ENCODE results near the gene UBQLN4. TPM values are rescaled to one million over a fixed set of nuclear protein-coding genes. Genes with fewer than 3 reads are reported as not detected.

Gene UBQLN4
- total and polyA plus RNA-seq, 4 donors = 7.4 to 17.8 (median 11.3) TPM

DNA sequence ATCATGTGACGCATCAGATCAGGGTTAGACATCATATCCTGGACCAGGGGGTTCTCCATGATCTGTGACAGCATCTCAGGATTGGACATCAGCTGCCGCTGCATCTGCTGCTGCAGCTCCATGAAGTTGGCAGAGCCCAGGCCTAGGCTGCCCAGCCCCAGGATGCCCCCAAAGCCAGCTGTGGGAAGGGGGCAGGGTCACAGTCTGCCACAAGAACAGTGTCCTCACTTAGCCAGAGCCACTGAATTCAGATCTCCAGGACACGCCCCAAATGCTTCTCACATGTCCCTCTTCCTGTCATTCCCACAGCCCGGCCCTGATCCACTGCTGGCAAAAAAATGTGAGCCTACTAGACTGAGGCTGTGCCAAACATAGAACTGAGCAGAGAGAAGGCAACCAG lies 3.2 kb downstream of the UBQLN4 start:
- no peak for TF ChIP-seq HNF4G (IDR thresholded peaks at IDR 0.05)
- TF ChIP-seq HNF4A (conservative IDR thresholded peaks at IDR 0.05) = no peak
- no peak for TF ChIP-seq FOXA1 (IDR thresholded peaks at IDR 0.05)
- no peak for TF ChIP-seq SP1 (IDR thresholded peaks at IDR 0.05)
- no peak for TF ChIP-seq FOXA2 (IDR thresholded peaks at IDR 0.05)
- TF ChIP-seq RAD21 (IDR thresholded peaks at IDR 0.05) = no peak
- TF ChIP-seq, protein P1, sequence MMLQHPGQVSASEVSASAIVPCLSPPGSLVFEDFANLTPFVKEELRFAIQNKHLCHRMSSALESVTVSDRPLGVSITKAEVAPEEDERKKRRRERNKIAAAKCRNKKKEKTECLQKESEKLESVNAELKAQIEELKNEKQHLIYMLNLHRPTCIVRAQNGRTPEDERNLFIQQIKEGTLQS (IDR thresholded peaks at IDR 0.05) = no peak
- no peak for TF ChIP-seq TAF1 (conservative IDR thresholded peaks at IDR 0.05)
- no peak for TF ChIP-seq GABPA (IDR thresholded peaks at IDR 0.05 in 1 of 2, conservative IDR thresholded peaks at IDR 0.05 in 1 of 2)
- TF ChIP-seq, protein P2, sequence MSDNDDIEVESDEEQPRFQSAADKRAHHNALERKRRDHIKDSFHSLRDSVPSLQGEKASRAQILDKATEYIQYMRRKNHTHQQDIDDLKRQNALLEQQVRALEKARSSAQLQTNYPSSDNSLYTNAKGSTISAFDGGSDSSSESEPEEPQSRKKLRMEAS (IDR thresholded peaks at IDR 0.05) = no peak
- no peak for TF ChIP-seq EGR1 (IDR thresholded peaks at IDR 0.05; ENCODE audit: low read depth in 2 of 2)
- TF ChIP-seq NR2F2 (IDR thresholded peaks at IDR 0.05) = no peak
- WGBS = 91% methylated on average over 4 of the region's 4 CpGs
- Histone ChIP-seq H3K36me3 (ENCODE audit: control insufficient read depth in 4 of 4, insufficient read depth in 3 of 4, low read depth in 1 of 4, low read length in 3 of 4) (peaks cover 1 to 20% (median 8%) of the 10 kb centered on the region in 4 donors), H3K4me3 (ENCODE audit: low read depth in 1 of 3, low read length in 3 of 3) (no peak overlapping the region), H3K4me1 (ENCODE audit: control insufficient read depth in 4 of 4, insufficient read depth in 4 of 4, low read length in 3 of 4) (peaks cover 0 to 15% (median 7%) of the 10 kb centered on the region in 4 donors), H3K27ac (ENCODE audit: low read depth in 1 of 2, low read length in 2 of 2) (no peak overlapping the region), H3K9me3 (ENCODE audit: control insufficient read depth in 4 of 4, low read length in 3 of 4) (no peaks in the 10 kb centered on the region), H3K27me3 (ENCODE audit: control insufficient read depth in 4 of 4, insufficient read depth in 4 of 4, low read length in 3 of 4) (no peaks in the 10 kb centered on the region), H3K9ac (ENCODE audit: low read depth in 1 of 2, low read length in 2 of 2) (no peak overlapping the region)
- no peak for DNase-seq (ENCODE audit: low spot score)

DNA sequence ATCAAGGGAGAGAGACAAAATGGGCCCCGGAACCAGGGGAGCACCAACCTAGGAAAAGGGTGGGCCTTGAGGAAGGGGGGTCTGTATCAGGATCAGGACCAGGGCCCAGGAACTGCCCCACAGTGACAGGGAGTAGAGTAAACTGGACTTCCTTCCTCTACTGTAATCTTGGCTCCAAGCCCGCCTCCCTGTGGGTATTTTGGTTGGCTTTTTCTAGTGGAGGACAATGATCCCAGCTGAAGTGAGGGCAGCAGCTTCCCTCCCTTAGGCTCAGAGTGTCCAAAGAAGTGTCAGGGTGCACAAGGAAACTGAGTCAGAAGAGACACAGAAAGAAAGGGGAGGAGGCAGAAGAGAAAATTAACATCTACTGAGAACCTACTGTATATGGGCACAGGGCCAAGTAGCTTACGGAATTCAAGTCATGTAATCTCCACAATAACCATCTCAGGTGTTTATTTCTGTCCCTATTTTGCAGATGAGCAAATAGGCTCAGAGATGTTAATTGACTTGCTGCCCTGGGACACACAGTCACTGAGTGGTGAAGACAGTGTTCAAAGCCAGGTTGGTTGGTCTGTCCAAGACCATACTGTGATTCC lies 4.8 kb downstream of the UBQLN4 start:
- peaks cover 1 to 20% (median 10%) of the 10 kb centered on the region in 4 donors for H3K36me3 ChIP-seq (ENCODE audit: control insufficient read depth in 4 of 4, insufficient read depth in 3 of 4, low read depth in 1 of 4, low read length in 3 of 4)
- 87% methylated on average over 3 of the region's 3 CpGs for WGBS

DNA sequence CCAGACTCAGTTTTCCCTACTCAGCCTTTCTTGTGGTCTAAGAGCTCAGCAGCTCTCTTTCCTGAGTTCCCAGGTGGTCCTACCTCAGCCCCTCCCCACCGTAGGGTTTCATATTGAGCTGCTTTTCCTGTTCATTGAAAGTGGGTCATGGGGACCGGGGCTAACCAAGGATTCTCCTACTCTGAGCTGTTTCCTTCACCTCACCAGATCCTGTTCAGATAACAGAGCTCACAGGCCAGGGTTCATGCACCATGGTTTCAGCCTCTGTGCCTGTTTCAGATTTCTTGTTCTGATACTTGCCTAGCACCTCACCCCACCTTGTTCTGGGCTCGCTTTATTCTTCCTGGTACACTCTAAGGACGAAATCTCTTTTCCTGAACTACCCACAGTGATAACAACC lies 8.5 kb downstream of the UBQLN4 start:
- TF ChIP-seq FOXA1 (IDR thresholded peaks at IDR 0.05) = no peak
- no peak for TF ChIP-seq NR2F2 (IDR thresholded peaks at IDR 0.05)
- TF ChIP-seq RAD21 (IDR thresholded peaks at IDR 0.05) = no peak
- TF ChIP-seq, protein P3, sequence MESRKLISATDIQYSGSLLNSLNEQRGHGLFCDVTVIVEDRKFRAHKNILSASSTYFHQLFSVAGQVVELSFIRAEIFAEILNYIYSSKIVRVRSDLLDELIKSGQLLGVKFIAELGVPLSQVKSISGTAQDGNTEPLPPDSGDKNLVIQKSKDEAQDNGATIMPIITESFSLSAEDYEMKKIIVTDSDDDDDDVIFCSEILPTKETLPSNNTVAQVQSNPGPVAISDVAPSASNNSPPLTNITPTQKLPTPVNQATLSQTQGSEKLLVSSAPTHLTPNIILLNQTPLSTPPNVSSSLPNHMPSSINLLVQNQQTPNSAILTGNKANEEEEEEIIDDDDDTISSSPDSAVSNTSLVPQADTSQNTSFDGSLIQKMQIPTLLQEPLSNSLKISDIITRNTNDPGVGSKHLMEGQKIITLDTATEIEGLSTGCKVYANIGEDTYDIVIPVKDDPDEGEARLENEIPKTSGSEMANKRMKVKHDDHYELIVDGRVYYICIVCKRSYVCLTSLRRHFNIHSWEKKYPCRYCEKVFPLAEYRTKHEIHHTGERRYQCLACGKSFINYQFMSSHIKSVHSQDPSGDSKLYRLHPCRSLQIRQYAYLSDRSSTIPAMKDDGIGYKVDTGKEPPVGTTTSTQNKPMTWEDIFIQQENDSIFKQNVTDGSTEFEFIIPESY (IDR thresholded peaks at IDR 0.05) = no peak
- TF ChIP-seq, protein P1 (IDR thresholded peaks at IDR 0.05) = no peak
- TF ChIP-seq RXRA (IDR thresholded peaks at IDR 0.05) = no peak
- TF ChIP-seq FOXA2 (IDR thresholded peaks at IDR 0.05) = no peak
- Histone ChIP-seq H3K9me3 (ENCODE audit: control insufficient read depth in 4 of 4, low read length in 3 of 4) (no peaks in the 10 kb centered on the region), H3K4me1 (ENCODE audit: control insufficient read depth in 4 of 4, insufficient read depth in 4 of 4, low read length in 3 of 4) (peaks cover 0 to 3% (median 0%) of the 10 kb centered on the region in 4 donors), H3K27ac (ENCODE audit: low read depth in 1 of 2, low read length in 2 of 2) (no peak overlapping the region), H3K27me3 (ENCODE audit: control insufficient read depth in 4 of 4, insufficient read depth in 4 of 4, low read length in 3 of 4) (no peaks in the 10 kb centered on the region), H3K36me3 (ENCODE audit: control insufficient read depth in 4 of 4, insufficient read depth in 3 of 4, low read depth in 1 of 4, low read length in 3 of 4) (peaks cover 6 to 50% (median 23%) of the 10 kb centered on the region in 4 donors), H3K4me3 (ENCODE audit: low read depth in 1 of 3, low read length in 3 of 3) (no peak overlapping the region), H3K9ac (ENCODE audit: low read depth in 1 of 2, low read length in 2 of 2) (no peak overlapping the region)
- 93% methylated on average over 4 of the region's 4 CpGs for WGBS
- no peak for DNase-seq (ENCODE audit: low spot score)

More for the DNA sequence above, 4.8 kb downstream of the UBQLN4 start:
- no peak for DNase-seq (ENCODE audit: low spot score)
- peaks cover 0 to 8% (median 2%) of the 10 kb centered on the region in 4 donors for H3K4me1 ChIP-seq (ENCODE audit: control insufficient read depth in 4 of 4, insufficient read depth in 4 of 4, low read length in 3 of 4)
- H3K9me3 ChIP-seq (ENCODE audit: control insufficient read depth in 4 of 4, low read length in 3 of 4) = no peaks in the 10 kb centered on the region
- H3K27ac ChIP-seq (ENCODE audit: low read depth in 1 of 2, low read length in 2 of 2) = no peak overlapping the region
- TF ChIP-seq RAD21 (IDR thresholded peaks at IDR 0.05) (no peak), FOXA1 (IDR thresholded peaks at IDR 0.05) (no peak)
- TF ChIP-seq, protein P4, sequence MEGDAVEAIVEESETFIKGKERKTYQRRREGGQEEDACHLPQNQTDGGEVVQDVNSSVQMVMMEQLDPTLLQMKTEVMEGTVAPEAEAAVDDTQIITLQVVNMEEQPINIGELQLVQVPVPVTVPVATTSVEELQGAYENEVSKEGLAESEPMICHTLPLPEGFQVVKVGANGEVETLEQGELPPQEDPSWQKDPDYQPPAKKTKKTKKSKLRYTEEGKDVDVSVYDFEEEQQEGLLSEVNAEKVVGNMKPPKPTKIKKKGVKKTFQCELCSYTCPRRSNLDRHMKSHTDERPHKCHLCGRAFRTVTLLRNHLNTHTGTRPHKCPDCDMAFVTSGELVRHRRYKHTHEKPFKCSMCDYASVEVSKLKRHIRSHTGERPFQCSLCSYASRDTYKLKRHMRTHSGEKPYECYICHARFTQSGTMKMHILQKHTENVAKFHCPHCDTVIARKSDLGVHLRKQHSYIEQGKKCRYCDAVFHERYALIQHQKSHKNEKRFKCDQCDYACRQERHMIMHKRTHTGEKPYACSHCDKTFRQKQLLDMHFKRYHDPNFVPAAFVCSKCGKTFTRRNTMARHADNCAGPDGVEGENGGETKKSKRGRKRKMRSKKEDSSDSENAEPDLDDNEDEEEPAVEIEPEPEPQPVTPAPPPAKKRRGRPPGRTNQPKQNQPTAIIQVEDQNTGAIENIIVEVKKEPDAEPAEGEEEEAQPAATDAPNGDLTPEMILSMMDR (IDR thresholded peaks at IDR 0.05; ENCODE audit: low read depth, low read length, missing input control) = no peak
- no peak overlapping the region for H3K4me3 ChIP-seq (ENCODE audit: low read depth in 1 of 3, low read length in 3 of 3)
- H3K27me3 ChIP-seq (ENCODE audit: control insufficient read depth in 4 of 4, insufficient read depth in 4 of 4, low read length in 3 of 4) = no peaks in the 10 kb centered on the region
- H3K9ac ChIP-seq (ENCODE audit: low read depth in 1 of 2, low read length in 2 of 2) = no peak overlapping the region

Measured in liver (tissue), 9 donors.